Hepatocyte (in vitro differentiated cells): Measurements from ENCODE around the gene NHS. TPM values are rescaled to one million over a fixed set of nuclear protein-coding genes. Genes with fewer than 3 reads are reported as not detected.

Experiments used
- DNase-seq: peaks from one replicate; pipeline ENCODE4 v3.0.0-alpha.2; 2016; ENCODE audit warnings: low spot score
- H2AFZ ChIP-seq: fragments of 200-600 bp; sonication (generic); 2 replicates; pipeline ENCODE4 v1.6.0; 2016; ENCODE audit warnings: antibody characterized with exemption, mild to moderate bottlenecking
- H3K27ac ChIP-seq: fragments of 200-600 bp; sonication (generic); 2 replicates; pipeline ENCODE4 v1.5.1; 2016; ENCODE audit warnings: mild to moderate bottlenecking
- H3K27me3 ChIP-seq: fragments of 200-600 bp; sonication (generic); 2 replicates; pipeline ENCODE4 v1.6.1; 2016
- H3K36me3 ChIP-seq: fragments of 200-600 bp; sonication (generic); replicated peaks from 2 replicates; pipeline ENCODE4 v1.5.1; 2016; ENCODE audit warnings: low read depth; ENCODE audit not compliant: insufficient read depth
- H3K4me1 ChIP-seq: fragments of 200-600 bp; sonication (generic); 2 replicates; pipeline ENCODE4 v1.5.1; 2016; ENCODE audit warnings: mild to moderate bottlenecking, moderate library complexity; ENCODE audit not compliant: insufficient read depth
- H3K4me2 ChIP-seq: fragments of 200-600 bp; sonication (generic); 2 replicates; pipeline ENCODE4 v1.6.0; 2016
- H3K4me3 ChIP-seq: fragments of 200-600 bp; sonication (generic); 2 replicates; pipeline ENCODE4 v1.5.1; 2016; ENCODE audit warnings: mild to moderate bottlenecking
- H3K79me2 ChIP-seq: fragments of 200-600 bp; sonication (generic); 2 replicates; pipeline ENCODE4 v1.6.0; 2017; ENCODE audit warnings: mild to moderate bottlenecking
- H3K9me2 ChIP-seq: fragments of 200-600 bp; sonication (generic); replicated peaks from 2 replicates; pipeline ENCODE4 v1.6.0; 2017; ENCODE audit warnings: mild to moderate bottlenecking; ENCODE audit not compliant: insufficient read depth
- H3K9me3 ChIP-seq: fragments of 200-600 bp; sonication (generic); 2 replicates; pipeline ENCODE4 v1.5.1; 2016; ENCODE audit warnings: low read depth, mild to moderate bottlenecking
- H4K20me1 ChIP-seq: fragments of 200-600 bp; sonication (generic); 2 replicates; pipeline ENCODE4 v1.6.0; 2016; ENCODE audit warnings: mild to moderate bottlenecking; ENCODE audit not compliant: insufficient read depth, poor library complexity, severe bottlenecking
- CTCF ChIP-seq: fragments of 200-600 bp; sonication (generic); IDR thresholded peaks from 2 replicates; pipeline ENCODE4 v1.5.1; 2016; ENCODE audit warnings: antibody characterized with exemption, mild to moderate bottlenecking; ENCODE audit not compliant: poor library complexity
- EZH2 ChIP-seq: fragments of 200-600 bp; sonication (generic); IDR thresholded peaks from 2 replicates; pipeline ENCODE4 v1.6.1; 2016; ENCODE audit warnings: antibody characterized with exemption, mild to moderate bottlenecking, borderline replicate concordance
- EZH2phosphoT487 ChIP-seq: fragments of 200-600 bp; sonication (generic); IDR thresholded peaks from one replicate; pipeline ENCODE4 v1.6.1; 2018; ENCODE audit warnings: antibody characterized with exemption, mild to moderate bottlenecking, low read depth, moderate library complexity; ENCODE audit not compliant: unreplicated experiment, severe bottlenecking
- WGBS: methylation state at CpG from one replicate; pipeline ENCODE4 v1.1.6; 2016; ENCODE audit warnings: low lambda C conversion rate; ENCODE audit errors: missing lambda C conversion rate; 5-methylcytosine and 5-hydroxymethylcytosine counted together
- polyA plus RNA-seq: library from polyadenylated mRNA; unstranded; fragments of >200 nt; fragmentation: Nextera tagmentation; extraction: Ambion mirVana; gene quantifications from 2 replicates; pipeline ENCODE4 v1.2.1, GENCODE V29; 2016
- total RNA-seq: library from RNA; depleted of rRNA; stranded (reverse); fragments of >200 nt; gene quantifications from 2 replicates; pipeline ENCODE4 v1.2.3, GENCODE V29; 2014

The NHS gene
- total and polyA plus RNA-seq, 2 experiments from 2014 or later: 0.35 to 3.1 TPM

- Histone ChIP-seq H3K9me3 (no peaks in the 10 kb centered on the region), H3K79me2 (no peaks in the 10 kb centered on the region), H3K27ac (no peak overlapping the region), H2AFZ (no peak overlapping the region), H3K4me2 (no peak overlapping the region), H3K4me1 (no peaks in the 10 kb centered on the region), H3K9me2 (no peaks in the 10 kb centered on the region), H3K4me3 (no peak overlapping the region), H3K36me3 (no peaks in the 10 kb centered on the region), H3K27me3 (no peaks in the 10 kb centered on the region), H4K20me1 (no peaks in the 10 kb centered on the region)
- no peak for DNase-seq
- WGBS: 58% methylated on average over 5 of the region's 5 CpGs
- TF ChIP-seq CTCF: no peak
- no peak for TF ChIP-seq EZH2
- TF ChIP-seq EZH2phosphoT487: no peak
Measured at GRCh38 chrX:17579026-17579425, 204.0 kb downstream of the NHS start.

- Histone ChIP-seq H3K36me3 (no peaks in the 10 kb centered on the region), H3K4me3 (no peak overlapping the region), H2AFZ (no peak overlapping the region), H3K4me2 (no peak overlapping the region), H3K79me2 (no peaks in the 10 kb centered on the region), H3K9me3 (no peaks in the 10 kb centered on the region), H4K20me1 (no peaks in the 10 kb centered on the region), H3K27ac (no peak overlapping the region), H3K9me2 (no peaks in the 10 kb centered on the region), H3K4me1 (no peaks in the 10 kb centered on the region), H3K27me3 (no peaks in the 10 kb centered on the region)
- no peak for TF ChIP-seq CTCF
- TF ChIP-seq EZH2: no peak
- TF ChIP-seq EZH2phosphoT487: no peak
- DNase-seq: peak; percentile 16
- 48% methylated on average over 6 of the region's 6 CpGs for WGBS
Measured at GRCh38 chrX:17580539-17581152, 205.6 kb downstream of the NHS start.

- WGBS: 42% methylated on average over 5 of the region's 5 CpGs
- Histone ChIP-seq H3K27me3 (no peaks in the 10 kb centered on the region), H3K27ac (no peak overlapping the region), H4K20me1 (no peaks in the 10 kb centered on the region), H3K79me2 (no peaks in the 10 kb centered on the region), H3K9me3 (no peaks in the 10 kb centered on the region), H3K36me3 (no peaks in the 10 kb centered on the region), H3K4me3 (no peak overlapping the region), H3K9me2 (no peaks in the 10 kb centered on the region), H3K4me2 (no peak overlapping the region), H2AFZ (no peak overlapping the region), H3K4me1 (no peaks in the 10 kb centered on the region)
- no peak for DNase-seq
- TF ChIP-seq EZH2phosphoT487: no peak
- TF ChIP-seq EZH2: no peak
- TF ChIP-seq CTCF: no peak
Measured at GRCh38 chrX:17581641-17582040, 206.6 kb downstream of the NHS start.
